Measurements from ENCODE around the gene ATP6V0A4. TPM values are rescaled to one million over a fixed set of nuclear protein-coding genes. Genes with fewer than 3 reads are reported as not detected.
"Not testable (repeated sequence)": the region's sequence is repeated elsewhere in the genome, so short reads cannot be mapped to it uniquely, and the experiment has no call there.

The ATP6V0A4 gene
- total RNA-seq, 1 donor: not detected

DNA sequence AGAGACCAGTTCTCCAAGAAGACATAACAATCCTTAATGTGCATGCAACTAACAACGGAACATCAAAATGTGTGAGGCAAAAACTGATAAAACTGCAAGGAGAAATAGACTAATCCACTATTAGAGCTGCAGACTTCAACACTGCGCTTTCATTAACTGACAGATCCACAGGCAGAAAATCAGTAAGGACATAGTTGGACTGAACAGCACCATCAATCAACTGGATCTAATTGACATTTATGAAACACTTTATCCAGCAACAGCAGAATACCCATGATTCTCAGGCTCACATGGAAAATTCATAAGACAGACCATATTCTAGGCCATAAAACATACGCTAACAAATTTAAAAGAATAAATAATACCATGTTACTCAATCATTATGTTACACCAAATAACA, 21.6 kb upstream of the ATP6V0A4 start:
- Histone ChIP-seq H3K4me1 (ENCODE audit: insufficient read depth, low read length) (no peaks in the 10 kb centered on the region), H3K27me3 (ENCODE audit: insufficient read depth, low read length) (no peaks in the 10 kb centered on the region), H3K4me3 (ENCODE audit: low read length) (no peak overlapping the region), H3K9me3 (ENCODE audit: low read depth, low read length) (no peaks in the 10 kb centered on the region)

DNA sequence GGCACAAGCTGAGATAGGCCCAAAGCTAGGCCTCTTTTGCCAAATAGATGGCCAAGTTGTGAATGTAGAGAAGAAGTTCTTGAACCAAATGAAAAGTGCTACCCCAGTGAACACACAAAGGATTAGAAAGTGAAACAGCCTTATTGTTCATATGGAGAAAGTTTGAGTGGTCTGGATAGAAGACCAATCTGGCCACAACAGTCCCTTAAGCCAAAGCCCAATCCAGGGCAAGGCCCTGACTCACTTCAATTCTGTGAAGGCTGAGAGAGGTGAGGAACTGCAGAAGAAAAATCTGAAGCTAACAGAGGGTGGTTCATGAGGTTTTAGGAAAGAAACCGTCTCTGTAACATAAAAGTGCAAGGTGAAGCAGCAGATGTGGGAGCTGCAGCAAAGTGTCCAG, 18.7 kb upstream of the ATP6V0A4 start:
- no peaks in the 10 kb centered on the region for H3K4me1 ChIP-seq (ENCODE audit: insufficient read depth, low read length)
- H3K27me3 ChIP-seq (ENCODE audit: insufficient read depth, low read length): no peaks in the 10 kb centered on the region
- no peaks in the 10 kb centered on the region for H3K9me3 ChIP-seq (ENCODE audit: low read depth, low read length)
- no peak overlapping the region for H3K4me3 ChIP-seq (ENCODE audit: low read length)

DNA sequence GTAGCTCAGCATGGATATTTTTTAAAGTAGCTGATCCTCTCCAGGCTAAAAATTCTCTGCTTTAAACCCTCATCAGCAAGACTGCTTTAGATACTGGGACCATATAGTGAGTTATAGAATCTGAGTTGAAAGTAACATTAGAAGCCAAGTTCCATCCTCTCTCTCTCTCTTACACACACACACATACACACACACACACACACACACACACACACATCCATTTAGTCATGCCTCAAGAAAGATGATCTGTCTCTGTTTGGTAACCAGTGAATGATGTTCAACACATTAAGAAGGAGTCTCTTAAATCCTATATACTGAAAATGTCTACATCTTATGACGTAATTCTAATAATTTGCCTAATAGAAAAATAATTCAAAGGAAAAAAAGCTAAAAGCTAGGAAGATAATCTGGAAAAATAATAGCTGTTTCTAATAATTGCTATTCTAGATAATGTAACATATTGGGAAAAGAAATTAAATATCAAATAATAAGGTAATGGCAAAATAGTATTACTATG, 16.9 kb upstream of the ATP6V0A4 start:
- H3K27me3 ChIP-seq (ENCODE audit: insufficient read depth, low read length): no peaks in the 10 kb centered on the region
- no peak overlapping the region for H3K4me3 ChIP-seq (ENCODE audit: low read length)
- no peaks in the 10 kb centered on the region for H3K9me3 ChIP-seq (ENCODE audit: low read depth, low read length)
- no peaks in the 10 kb centered on the region for H3K4me1 ChIP-seq (ENCODE audit: insufficient read depth, low read length)

DNA sequence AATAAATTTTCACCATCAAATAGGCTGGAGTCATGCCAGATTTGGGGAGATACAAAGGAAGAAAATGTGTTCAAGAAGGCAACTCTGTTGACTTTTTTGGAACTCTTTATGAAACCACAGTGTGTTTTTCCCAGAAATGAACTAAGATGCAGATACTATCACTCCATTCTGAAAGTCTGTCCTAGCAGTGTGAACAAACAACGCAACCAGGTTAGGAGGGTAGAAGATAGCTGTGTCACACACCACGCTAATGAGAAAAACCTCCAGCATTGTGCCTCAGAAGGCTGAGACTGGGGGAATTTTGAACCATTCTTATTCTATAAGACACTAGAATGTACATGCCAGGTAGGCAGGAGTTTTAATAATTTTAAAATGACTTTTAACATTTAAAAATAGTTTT, 15.9 kb upstream of the ATP6V0A4 start:
- H3K9me3 ChIP-seq (ENCODE audit: low read depth, low read length): no peaks in the 10 kb centered on the region
- H3K4me1 ChIP-seq (ENCODE audit: insufficient read depth, low read length): no peaks in the 10 kb centered on the region
- no peak overlapping the region for H3K4me3 ChIP-seq (ENCODE audit: low read length)
- no peaks in the 10 kb centered on the region for H3K27me3 ChIP-seq (ENCODE audit: insufficient read depth, low read length)

DNA sequence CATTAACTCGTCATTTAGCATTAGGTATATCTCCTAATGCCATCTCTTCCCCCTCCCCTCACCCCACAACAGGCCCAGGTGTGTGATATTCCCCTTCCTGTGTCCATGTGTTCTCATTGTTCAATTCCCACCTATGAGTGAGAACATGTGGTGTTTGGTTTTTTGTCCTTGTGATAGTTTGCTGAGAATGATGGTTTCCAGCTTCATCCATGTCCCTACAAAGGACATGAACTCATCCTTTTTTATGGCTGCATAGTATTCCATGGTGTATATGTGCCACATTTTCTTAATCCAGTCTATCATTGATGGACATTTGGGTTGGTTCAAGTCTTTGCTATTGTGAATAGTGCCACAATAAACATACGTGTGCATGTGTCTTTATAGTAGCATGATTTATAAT, 13.3 kb upstream of the ATP6V0A4 start:
- not testable (repeated sequence) for H3K9me3 ChIP-seq (ENCODE audit: low read depth, low read length); H3K4me3 ChIP-seq (ENCODE audit: low read length); H3K27me3 ChIP-seq (ENCODE audit: insufficient read depth, low read length); H3K4me1 ChIP-seq (ENCODE audit: insufficient read depth, low read length)

DNA sequence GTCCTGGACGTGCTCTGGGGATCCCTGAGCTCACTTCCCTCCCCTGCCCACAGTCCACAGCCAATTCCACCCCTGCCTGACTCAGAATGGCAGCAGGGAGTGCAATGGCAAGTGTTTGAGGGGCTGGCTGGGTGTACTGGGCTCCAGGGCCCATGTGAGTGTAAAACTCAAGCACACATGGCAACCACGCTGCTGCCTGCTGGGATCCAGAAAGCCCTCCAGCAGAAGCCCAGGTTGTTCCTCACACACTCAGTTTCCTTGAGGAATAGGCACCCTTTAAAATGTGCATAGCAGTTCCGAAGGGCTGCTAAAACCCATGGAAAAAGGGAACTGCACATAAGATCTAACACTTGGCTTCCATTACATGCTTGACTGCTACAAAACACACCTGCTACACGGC, 11.3 kb upstream of the ATP6V0A4 start:
- H3K27me3 ChIP-seq (ENCODE audit: insufficient read depth, low read length): no peaks in the 10 kb centered on the region
- no peaks in the 10 kb centered on the region for H3K9me3 ChIP-seq (ENCODE audit: low read depth, low read length)
- no peak overlapping the region for H3K4me3 ChIP-seq (ENCODE audit: low read length)
- no peaks in the 10 kb centered on the region for H3K4me1 ChIP-seq (ENCODE audit: insufficient read depth, low read length)

DNA sequence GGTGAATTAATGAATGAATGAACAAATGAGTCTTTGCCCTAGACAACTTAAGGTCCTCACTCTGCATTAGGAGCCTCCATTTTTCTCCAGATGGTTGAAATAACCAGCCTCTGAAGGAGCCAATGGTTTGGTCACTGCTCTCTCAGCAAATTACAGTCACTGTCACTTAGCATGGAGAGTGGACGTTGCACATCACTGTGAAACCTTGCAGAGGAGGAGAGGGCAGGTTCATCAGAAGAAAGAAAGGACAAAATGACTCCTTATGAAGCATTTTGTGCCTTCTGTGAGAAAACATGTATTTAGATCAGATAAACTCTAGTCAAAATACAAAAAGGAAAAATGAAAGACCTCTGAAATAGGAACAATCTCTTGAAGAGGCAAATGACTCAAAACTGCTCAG, 6.6 kb upstream of the ATP6V0A4 start:
- H3K9me3 ChIP-seq (ENCODE audit: low read depth, low read length): no peaks in the 10 kb centered on the region
- H3K27me3 ChIP-seq (ENCODE audit: insufficient read depth, low read length): no peaks in the 10 kb centered on the region
- no peak overlapping the region for H3K4me3 ChIP-seq (ENCODE audit: low read length)
- no peaks in the 10 kb centered on the region for H3K4me1 ChIP-seq (ENCODE audit: insufficient read depth, low read length)

DNA sequence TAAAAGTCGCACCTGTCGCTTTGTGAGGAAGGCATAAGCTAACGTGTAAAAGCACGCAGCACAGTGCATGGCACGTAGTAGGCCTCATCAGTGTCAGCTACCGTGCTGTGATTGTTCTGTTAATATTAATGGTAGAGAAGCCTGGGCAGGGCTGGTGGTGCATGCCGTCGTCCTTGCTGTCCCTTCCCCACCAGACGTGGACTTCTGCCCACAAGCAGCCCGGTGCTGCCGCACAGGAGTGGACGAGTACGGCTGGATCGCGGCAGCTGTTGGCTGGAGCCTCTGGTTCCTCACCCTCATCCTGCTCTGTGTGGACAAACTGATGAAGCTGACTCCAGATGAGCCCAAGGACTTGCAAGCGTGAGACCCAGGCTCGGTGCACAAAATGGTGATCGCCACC, 4.7 kb upstream of the ATP6V0A4 start:
- no peak overlapping the region for H3K4me3 ChIP-seq (ENCODE audit: low read length)
- H3K9me3 ChIP-seq (ENCODE audit: low read depth, low read length): no peaks in the 10 kb centered on the region
- no peaks in the 10 kb centered on the region for H3K27me3 ChIP-seq (ENCODE audit: insufficient read depth, low read length)
- no peaks in the 10 kb centered on the region for H3K4me1 ChIP-seq (ENCODE audit: insufficient read depth, low read length)

DNA sequence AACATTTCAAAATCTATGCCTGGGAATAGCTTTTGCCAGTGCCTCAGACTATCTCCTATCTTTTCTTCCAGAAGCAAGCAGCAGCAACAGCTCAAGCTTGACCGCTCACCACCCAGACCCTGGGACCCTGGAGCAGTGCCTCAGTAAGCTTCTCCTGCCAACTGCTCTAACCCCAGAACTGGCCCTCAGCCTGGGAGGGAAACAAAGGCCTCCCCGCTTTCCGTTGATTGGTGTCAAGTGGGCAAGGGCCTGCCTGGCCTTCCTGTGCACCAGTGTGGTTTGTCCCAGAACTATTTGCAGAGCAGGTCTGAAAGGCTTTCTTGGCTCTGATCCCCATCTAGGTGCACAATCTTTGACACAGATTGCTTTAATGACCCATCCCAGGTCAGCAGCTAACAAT, 3.3 kb upstream of the ATP6V0A4 start:
- Histone ChIP-seq H3K4me3 (ENCODE audit: low read length) (no peak overlapping the region), H3K27me3 (ENCODE audit: insufficient read depth, low read length) (no peaks in the 10 kb centered on the region), H3K4me1 (ENCODE audit: insufficient read depth, low read length) (no peaks in the 10 kb centered on the region), H3K9me3 (ENCODE audit: low read depth, low read length) (no peaks in the 10 kb centered on the region)

DNA sequence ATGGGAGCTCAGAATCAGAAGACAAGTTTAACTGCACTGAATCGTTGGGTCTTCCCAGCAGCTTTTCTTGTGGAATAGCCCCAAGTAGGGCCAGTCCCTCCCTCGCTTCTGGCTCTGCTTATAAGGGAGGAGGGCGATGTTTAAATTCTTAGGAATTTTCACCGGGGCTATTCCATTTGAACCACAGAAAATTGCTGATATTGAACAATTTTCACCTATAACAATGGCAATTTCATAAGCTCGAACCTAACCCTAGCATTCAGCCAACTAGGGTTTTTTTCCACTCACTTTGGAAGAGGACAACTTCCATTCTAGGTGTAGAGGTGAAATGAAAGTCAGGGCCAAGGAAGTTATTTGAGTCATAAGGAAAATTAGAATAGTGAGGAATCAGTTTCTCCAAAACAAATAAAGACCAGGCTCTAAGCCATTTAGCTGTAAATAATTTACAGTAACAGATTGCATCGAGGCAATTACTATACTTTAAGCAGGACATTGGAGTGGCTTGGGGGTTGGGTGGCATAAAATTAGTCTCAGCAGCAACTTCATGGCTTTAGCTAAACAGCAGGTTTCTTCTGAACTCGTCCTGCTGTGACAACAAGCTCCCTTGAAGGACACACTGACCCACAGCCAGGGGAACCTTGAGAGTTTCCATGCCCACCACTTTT, 1.5 kb upstream of the ATP6V0A4 start:
- no peaks in the 10 kb centered on the region for H3K27me3 ChIP-seq (ENCODE audit: insufficient read depth, low read length)
- no peak overlapping the region for H3K4me3 ChIP-seq (ENCODE audit: low read length)
- H3K4me1 ChIP-seq (ENCODE audit: insufficient read depth, low read length): no peaks in the 10 kb centered on the region
- no peaks in the 10 kb centered on the region for H3K9me3 ChIP-seq (ENCODE audit: low read depth, low read length)

DNA sequence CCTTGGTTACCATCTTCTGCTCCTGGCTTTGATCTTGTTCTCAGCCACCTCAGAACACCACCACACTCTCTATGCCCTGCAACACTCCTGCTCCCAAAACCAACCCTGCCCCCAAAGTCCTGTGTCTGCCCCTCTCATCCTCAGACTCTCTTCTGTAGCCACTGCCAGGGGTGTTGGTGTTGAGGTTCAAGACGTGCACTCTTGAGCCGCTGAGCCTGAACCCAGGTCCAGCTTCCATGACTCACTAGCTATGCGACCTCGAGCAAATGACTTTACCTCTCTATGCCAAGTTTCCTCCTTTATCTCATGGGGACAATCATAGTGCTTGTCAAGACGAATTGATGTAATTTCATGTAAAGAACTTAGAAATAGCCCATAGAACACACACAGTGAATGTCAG, 840 bp upstream of the ATP6V0A4 start:
- no peaks in the 10 kb centered on the region for H3K27me3 ChIP-seq (ENCODE audit: insufficient read depth, low read length)
- H3K4me1 ChIP-seq (ENCODE audit: insufficient read depth, low read length): no peaks in the 10 kb centered on the region
- no peaks in the 10 kb centered on the region for H3K9me3 ChIP-seq (ENCODE audit: low read depth, low read length)
- no peak overlapping the region for H3K4me3 ChIP-seq (ENCODE audit: low read length)

DNA sequence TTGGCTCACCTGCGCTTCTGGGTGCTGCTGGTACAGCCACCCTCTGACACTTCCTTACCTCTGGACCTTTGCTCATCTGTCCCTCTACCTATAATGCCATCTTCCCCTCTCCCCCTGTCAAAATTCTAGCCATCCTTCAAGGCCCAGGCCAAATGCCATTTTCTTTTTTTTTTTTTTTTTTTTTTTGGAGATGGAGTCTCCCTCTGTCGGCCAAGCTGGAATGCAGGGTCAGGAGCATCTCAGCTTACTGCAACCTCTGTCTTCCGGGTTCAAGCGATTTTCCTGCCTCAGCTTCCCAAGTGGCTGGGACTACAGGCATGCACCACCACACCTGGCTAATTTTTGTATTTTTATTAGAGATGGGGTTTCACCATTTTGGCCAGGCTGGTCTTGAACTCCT, 950 bp downstream of the ATP6V0A4 start:
- not testable (repeated sequence) for H3K4me3 ChIP-seq (ENCODE audit: low read length); H3K4me1 ChIP-seq (ENCODE audit: insufficient read depth, low read length); H3K27me3 ChIP-seq (ENCODE audit: insufficient read depth, low read length)

DNA sequence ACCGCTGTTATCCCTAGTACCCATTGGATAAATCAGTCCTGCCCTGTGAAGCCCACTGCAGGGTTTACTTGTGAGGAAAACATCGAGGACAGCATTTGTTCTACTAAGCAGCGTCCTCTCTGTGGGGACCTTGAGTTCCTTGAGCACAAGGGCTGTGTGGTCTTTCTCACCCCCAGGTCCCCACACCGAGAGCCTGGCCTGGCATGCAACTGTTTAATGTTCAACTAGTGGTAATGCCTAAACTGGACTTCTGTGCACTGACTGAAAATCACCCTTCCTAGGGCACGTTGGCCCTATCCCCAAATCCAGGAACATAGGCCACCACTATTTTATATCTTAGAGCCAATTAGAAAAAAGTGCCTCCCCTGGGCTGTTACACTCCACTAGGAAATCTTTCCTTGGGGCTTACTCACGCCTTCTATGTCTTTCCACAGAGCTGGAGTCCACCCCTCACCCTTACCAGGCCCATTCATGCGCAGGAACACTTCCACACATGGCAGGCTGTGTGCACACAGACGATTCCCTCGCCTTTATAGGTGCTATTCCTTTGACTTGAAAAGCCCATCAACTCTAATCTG, 1.9 kb downstream of the ATP6V0A4 start:
- Histone ChIP-seq H3K27me3 (ENCODE audit: insufficient read depth, low read length) (no peaks in the 10 kb centered on the region), H3K4me3 (ENCODE audit: low read length) (no peak overlapping the region), H3K4me1 (ENCODE audit: insufficient read depth, low read length) (no peaks in the 10 kb centered on the region), H3K9me3 (ENCODE audit: low read depth, low read length) (no peaks in the 10 kb centered on the region)

More for the DNA sequence above, 950 bp downstream of the ATP6V0A4 start:
- not testable (repeated sequence) for H3K9me3 ChIP-seq (ENCODE audit: low read depth, low read length)

DNA sequence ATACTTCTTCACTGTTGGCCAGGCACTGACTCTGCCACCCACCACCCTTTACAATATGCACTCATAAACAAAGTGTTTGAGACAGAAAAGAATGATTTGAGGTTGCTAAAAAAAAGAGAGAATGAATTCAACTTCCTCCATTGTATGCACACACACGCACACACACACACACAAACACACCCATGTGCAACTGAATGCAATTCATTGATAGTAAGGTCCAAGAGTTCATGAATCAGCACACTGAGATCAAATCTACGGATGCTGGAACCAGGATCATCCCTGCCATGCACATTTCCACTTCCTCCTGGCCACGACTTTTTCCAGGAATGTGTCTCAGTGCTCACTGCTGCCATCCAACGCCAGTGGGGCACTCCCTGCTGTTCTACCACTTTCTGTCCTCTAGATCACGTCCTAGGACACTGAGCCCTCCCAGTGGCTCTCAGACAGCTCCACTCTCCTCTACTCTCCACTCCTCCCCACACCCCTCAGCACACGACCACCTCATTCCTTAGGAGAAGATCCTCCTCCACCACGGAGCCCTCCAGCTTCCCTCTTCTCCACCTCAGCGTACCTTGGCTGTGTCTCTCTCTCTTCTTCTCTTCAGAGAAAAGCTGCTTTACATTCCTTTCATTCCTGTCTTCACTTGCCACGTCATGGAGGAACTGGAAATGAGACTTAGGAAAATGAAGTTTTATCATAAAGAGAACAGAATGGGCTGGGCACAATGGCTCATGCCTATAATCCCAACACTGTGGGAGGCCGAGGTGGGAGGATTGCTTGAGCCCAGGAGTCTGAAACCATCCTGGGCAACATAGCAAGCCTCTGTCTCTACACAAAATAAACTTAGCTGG, 12.2 kb downstream of the ATP6V0A4 start:
- H3K4me1 ChIP-seq (ENCODE audit: insufficient read depth, low read length): no peaks in the 10 kb centered on the region
- H3K9me3 ChIP-seq (ENCODE audit: low read depth, low read length): peaks cover 3% of the 10 kb centered on the region
- no peak overlapping the region for H3K4me3 ChIP-seq (ENCODE audit: low read length)

DNA sequence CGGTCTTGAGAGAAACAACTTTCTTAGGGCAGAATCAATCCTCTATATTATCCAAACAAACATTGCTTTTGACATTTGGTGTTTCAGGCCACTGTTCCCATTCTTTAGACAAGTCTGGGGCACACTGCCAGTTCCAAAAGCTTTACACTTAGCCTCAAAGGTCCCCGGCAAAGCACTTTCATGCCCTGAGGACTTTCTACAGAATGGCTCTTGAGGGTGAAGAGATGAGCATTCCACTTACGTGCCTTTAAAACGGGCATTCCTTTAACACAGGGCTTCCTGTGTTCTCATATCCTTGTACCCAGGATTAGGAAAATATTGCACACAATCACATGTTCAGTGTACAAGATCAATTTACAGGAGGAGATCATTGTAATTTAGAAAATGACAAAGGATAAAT, 13.3 kb downstream of the ATP6V0A4 start:
- Histone ChIP-seq H3K9me3 (ENCODE audit: low read depth, low read length) (peaks cover 3% of the 10 kb centered on the region), H3K4me1 (ENCODE audit: insufficient read depth, low read length) (no peaks in the 10 kb centered on the region), H3K4me3 (ENCODE audit: low read length) (no peak overlapping the region), H3K27me3 (ENCODE audit: insufficient read depth, low read length) (no peaks in the 10 kb centered on the region)

More for the DNA sequence above, 12.2 kb downstream of the ATP6V0A4 start:
- H3K27me3 ChIP-seq (ENCODE audit: insufficient read depth, low read length): no peaks in the 10 kb centered on the region

All from mononuclear cell (primary cell).